GM18951 (cell line): ENCODE measurements around the gene GCKR.
"Not testable (repeated sequence)": the region's sequence is repeated elsewhere in the genome, so short reads cannot be mapped to it uniquely, and the experiment has no call there.

ENCODE experiments used
- POLR2A ChIP-seq: IDR thresholded peaks from 4 replicates; pipeline ENCODE4 v1.6.1; 2011; ENCODE audit warnings: mild to moderate bottlenecking; ENCODE audit not compliant: insufficient read length, insufficient read depth; ENCODE audit errors: extremely low read depth
- in situ Hi-C: fragments of 300-500 bp; cut with MboI; formaldehyde crosslinking; loops from one replicate; pipeline ENCODE4 v1.12.0; 2022; ENCODE audit warnings: low sequenced_read_pairs, mixed read lengths, inconsistent platforms; ENCODE audit not compliant: unreplicated experiment

GCKR gene

DNA sequence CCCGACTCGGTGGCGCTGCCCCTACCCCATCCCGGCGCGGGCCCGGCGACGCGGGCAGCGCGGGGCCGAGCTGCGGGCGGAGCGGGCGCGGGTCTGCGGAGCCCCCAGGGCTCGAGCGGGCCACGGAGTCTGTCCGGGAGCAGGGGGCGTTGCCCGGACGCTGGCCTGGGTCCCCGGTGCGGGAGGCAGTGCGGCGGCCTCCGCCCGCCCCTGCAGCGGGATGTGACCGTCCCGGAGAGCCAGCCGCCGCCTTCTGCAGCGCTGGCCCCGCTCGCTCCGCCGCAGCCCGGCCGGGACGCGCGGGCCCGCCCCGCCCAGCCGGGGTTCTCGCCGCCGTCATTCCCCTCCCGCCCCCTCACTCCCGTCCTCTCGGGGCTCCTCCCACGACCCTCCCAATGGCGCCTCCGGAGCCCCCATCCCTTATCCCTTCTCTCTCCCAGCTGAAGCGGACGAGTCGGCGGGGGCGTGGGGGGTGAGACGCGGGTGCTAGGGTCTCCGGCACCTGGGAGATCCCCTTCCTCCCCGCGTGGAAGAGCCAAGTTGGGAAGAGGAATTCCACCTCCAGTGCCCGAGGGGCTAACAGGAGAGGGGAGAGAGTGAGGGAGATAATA, 1.6 kb upstream of the GCKR start, which contains the start of gene FNDC4:
Gene FNDC4, minus strand, starts transcription at position 257 of the 611 bp plus-strand sequence. CDS start 521 bp downstream, outside the sequence.
- in situ Hi-C loops, result no loop called here

GRCh38 chr2:27495840-27496356, 741 bp upstream of the GCKR start:
- TF ChIP-seq POLR2A, result no peak
- in situ Hi-C loops, result no loop called here

More for the DNA sequence above, 1.6 kb upstream of the GCKR start, which contains the start of gene FNDC4:
- no peak for TF ChIP-seq POLR2A

- no peak for TF ChIP-seq POLR2A
- in situ Hi-C loops, result no loop called here
These were observed 619 bp downstream of the GCKR start for GRCh38 chr2:27497288-27497627.

DNA sequence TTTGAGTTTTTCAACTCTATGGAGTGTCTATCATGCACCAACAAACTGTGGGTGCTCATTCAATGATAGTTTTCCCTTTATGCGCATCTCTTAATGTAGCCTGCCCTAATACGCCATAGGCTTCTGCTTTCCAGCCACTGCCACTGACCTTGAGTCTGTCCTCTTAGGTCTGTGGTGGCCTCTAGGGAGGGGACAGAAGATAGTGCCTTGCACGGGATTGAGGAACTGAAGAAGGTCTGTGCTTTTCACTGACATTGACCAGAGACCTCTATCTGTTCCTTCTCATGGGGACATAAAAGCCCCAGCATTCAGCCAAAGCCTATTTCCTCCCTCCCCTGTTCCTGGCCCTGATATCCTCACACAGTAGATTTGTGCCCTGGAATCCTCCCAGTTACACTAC, 2.3 kb downstream of the GCKR start:
- in situ Hi-C loops, result no loop called here

DNA sequence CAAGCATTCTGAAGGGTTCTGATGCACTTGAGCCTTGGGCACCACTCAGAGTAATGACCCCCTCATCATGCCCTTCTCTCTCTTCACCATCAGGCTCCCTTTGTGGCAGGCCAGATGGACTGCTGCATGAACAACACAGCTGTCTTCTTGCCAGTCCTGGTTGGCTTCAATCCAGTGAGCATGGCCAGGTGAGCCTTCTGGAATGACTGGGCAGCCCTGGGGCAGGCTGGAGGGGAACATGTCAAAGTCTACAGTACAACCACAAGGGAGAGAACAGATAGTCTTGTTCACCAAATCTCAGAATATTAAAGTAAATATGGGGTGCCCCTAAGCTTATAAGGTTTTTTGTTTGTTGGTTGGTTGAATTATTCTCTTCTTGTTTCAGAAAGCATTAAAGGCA, 4.4 kb downstream of the GCKR start:
- in situ Hi-C loops, result no loop called here
- no peak for TF ChIP-seq POLR2A

More for the DNA sequence above, 2.3 kb downstream of the GCKR start:
- TF ChIP-seq POLR2A, result no peak

DNA sequence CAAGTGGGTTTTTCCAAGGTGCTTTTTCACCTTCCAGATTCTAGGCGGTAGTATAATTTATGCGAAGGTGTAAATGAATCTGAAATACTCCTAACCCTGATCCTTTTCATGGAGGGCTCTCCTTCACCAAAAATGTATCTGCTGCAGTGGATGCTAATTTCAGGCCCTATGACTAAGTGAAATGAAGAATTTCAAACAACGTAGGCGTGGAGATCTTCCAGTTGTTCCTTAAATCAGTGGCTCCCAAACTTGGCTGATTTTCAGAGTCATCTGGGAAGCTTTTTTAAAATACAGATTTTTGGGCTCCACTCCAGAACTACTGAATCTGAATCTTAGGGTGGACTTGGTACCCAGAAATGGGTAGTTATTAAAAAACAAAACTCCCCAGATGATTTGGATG, 5.5 kb downstream of the GCKR start:
- TF ChIP-seq POLR2A, result no peak
- in situ Hi-C loops, result no loop called here

GRCh38 chr2:27506587-27506986, 9.9 kb downstream of the GCKR start:
- TF ChIP-seq POLR2A, result no peak
- in situ Hi-C loops, result no loop called here

DNA sequence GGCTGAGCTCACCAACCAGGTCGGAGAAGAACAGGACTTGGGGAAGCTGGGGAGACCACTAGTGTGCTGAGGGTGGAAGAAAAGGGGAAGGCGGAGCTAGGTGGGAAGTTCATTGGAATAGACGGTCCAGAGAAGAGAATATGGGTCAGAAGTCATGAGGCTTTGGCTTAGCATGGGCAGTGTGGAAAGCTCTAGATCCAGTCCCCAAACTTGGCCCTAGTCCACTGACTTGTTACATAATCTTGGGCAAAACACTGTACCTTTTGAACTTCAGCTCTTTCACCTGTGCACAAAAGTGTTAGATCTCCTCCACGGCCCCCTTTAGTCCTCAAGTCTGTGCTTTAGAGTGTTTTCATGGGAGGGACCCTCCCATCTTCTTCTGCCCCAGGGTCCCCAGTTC, 10.7 kb downstream of the GCKR start:
- TF ChIP-seq POLR2A, result no peak
- in situ Hi-C loops, result no loop called here

- TF ChIP-seq POLR2A, result no peak
- in situ Hi-C loops, result no loop called here
These were observed 12.7 kb downstream of the GCKR start for GRCh38 chr2:27509326-27509725.

- in situ Hi-C loops, result no loop called here
- no peak for TF ChIP-seq POLR2A
These were observed 21.6 kb downstream of the GCKR start for GRCh38 chr2:27518113-27518781.

- TF ChIP-seq POLR2A, result no peak
- in situ Hi-C loops, result no loop called here
These were observed 22.1 kb downstream of the GCKR start for GRCh38 chr2:27518782-27519113.

GRCh38 chr2:27520316-27520715, 23.7 kb downstream of the GCKR start:
- in situ Hi-C loops, result no loop called here
- TF ChIP-seq POLR2A, result no peak

DNA sequence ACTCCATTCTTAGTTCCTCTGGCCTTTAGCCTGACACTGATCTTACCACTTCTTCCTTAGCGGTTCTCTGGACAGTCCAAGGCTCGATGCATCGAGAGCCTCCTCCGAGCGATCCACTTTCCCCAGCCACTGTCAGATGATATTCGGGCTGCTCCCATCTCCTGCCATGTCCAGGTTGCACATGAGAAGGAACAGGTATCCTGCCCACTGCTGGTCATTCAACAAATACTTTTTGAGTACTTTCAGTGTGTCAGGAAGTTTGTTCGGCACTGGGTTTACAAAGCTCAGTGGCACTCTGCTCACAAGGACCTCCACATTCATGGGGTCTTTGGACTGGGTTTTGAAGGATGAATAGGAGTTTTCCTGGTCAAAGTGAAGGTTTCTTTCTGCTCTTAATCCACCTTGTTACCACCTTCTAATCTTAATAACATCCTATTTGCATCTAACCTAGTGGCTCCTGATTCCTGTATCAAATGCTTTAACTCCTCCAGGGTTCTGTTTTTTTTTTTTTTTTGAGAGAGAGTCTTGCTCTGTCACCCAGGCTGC, 25.8 kb downstream of the GCKR start:
- in situ Hi-C loops, result no loop called here

GRCh38 chr2:27527182-27527581, 30.5 kb downstream of the GCKR start:
- in situ Hi-C loops, result no loop called here
- TF ChIP-seq POLR2A, result no peak

More for the DNA sequence above, 25.8 kb downstream of the GCKR start:
- TF ChIP-seq POLR2A, result no peak

DNA sequence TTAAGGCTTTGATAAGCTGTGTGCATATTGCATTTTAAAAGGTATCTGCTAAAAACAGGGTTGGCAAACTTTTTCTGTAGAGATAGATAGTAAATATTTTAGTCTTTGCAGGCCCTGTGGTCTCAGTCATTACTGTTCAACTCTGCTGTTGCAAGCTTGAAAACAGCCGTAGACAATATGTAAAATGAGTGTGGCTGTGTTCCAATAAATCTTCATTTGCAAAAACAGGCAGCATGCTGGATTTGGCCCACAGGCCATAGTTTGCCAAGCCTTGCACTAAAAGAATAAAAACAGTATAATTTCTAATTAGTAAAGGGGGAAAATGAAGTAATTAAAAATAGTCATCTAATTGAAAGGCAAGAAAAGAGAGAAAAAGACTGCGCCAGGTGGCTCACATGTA, 35.3 kb downstream of the GCKR start:
- in situ Hi-C loops, result no loop called here
- no peak for TF ChIP-seq POLR2A

GRCh38 chr2:27537287-27537686, 40.6 kb downstream of the GCKR start:
- TF ChIP-seq POLR2A, result no peak
- in situ Hi-C loops, result no loop called here

DNA sequence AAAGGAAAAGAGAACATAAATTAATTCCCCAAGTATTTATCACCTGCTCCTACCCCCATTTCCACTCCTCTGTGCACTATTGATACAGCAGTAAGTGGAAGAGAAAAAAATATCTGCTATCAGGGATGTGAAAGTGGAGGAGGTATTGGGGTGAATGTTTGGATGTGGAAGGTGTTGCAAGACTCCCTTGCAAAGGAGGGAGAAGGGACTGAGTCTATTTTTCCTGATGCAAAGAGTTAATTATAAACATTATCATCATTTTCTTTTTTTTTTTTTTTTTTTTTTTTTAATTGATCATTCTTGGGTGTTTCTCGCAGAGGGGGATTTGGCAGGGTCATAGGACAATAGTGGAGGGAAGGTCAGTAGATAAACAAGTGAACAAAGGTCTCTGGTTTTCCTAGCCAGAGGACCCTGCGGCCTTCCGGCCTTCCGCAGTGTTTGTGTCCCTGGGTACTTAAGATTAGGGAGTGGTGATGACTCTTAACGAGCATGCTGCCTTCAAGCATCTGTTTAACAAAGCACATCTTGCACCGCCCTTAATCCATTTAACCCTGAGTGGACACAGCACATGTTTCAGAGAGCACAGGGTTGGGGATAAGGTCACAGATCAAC, 42.3 kb downstream of the GCKR start:
- in situ Hi-C loops, result not testable (repeated sequence)

DNA sequence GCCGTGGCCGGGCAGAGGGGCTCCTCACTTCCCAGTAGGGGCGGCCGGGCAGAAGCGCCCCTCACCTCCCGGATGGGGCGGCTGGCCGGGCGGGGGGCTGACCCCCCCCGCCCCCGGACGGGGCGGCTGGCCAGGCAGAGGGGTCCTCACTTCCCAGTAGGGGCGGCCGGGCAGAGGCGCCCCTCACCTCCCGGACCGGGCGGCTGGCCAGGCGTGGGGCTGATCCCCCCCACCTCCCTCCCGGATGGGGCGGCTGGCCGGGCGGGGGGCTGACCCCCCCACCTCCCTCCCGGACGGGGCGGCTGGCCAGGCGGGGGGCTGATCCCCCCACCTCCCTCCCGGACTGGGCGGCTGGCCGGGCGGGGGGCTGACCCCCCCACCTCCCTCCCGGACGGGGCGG, 43.0 kb downstream of the GCKR start:
- in situ Hi-C loops, result not testable (repeated sequence)
